ENCODE results near the gene KRTAP12-3.

GRCh38 chr21:44667612-44668011 is 9.9 kb downstream of the KRTAP12-3 start:
- TF ChIP-seq CTCF (IDR thresholded peaks at IDR 0.05) = no peak
- TF ChIP-seq POLR2AphosphoS5 (IDR thresholded peaks at IDR 0.05) = no peak
- no peak for TF ChIP-seq POLR2A (IDR thresholded peaks at IDR 0.05)
